IMR-90 (cell line): ENCODE measurements around the gene ALK. TPM values are rescaled to one million over a fixed set of nuclear protein-coding genes. Genes with fewer than 3 reads are reported as not detected.

Source experiments
- ATAC-seq: fragments of 200-7000 bp; cut with Tn5 transposase; 2 replicates; pipeline ENCODE4 v1.9.1; 2020; ENCODE audit warnings: low read depth, mild to moderate bottlenecking, moderate library complexity
- BruUV-seq: library from RNA; stranded (reverse); fragments of 400-500 nt; replicated peaks from 2 replicates; lab custom pipeline; 2021; lab: Mats Ljungman, UMichigan
- CTCF ChIA-PET: fragments of 300-600 bp; formaldehyde crosslinking; extraction: SDS; loops from one replicate; lab custom pipeline; 2021; ENCODE audit warnings: antibody characterized with exemption; lab: Yijun Ruan, JAX
- POLR2A ChIA-PET: fragments of 300-600 bp; sonication (Branson Sonifier 250); formaldehyde crosslinking; loops from one replicate; lab custom pipeline; 2022; ENCODE audit warnings: antibody characterized with exemption; ENCODE audit not compliant: unreplicated experiment; lab: Charles Lee
- DNase-seq: peaks from one replicate; pipeline ENCODE4 v3.0.0; 2013
- H2AFZ ChIP-seq: replicated peaks from 2 replicates; pipeline ENCODE3; 2013; ENCODE audit warnings: low read length, mild to moderate bottlenecking; ENCODE audit not compliant: poor library complexity
- H2AK5ac ChIP-seq: 2 replicates; pipeline ENCODE4 v1.6.1; 2013; ENCODE audit warnings: low read depth, low read length, inconsistent platforms
- H2AK9ac ChIP-seq: replicated peaks from 2 replicates; pipeline ENCODE3; 2013; ENCODE audit warnings: mild to moderate bottlenecking, low read depth, low read length, moderate library complexity; ENCODE audit not compliant: poor library complexity
- H2BK120ac ChIP-seq: 2 replicates; pipeline ENCODE4 v1.6.1; 2013; ENCODE audit warnings: low read depth, low read length, inconsistent platforms
- H2BK15ac ChIP-seq: 3 replicates; pipeline ENCODE4 v1.6.1; 2013; ENCODE audit warnings: low read depth, low read length, inconsistent platforms
- H2BK20ac ChIP-seq: 2 replicates; pipeline ENCODE4 v1.6.1; 2013; ENCODE audit warnings: low read depth, mild to moderate bottlenecking, inconsistent platforms, low read length, moderate library complexity
- H2BK5ac ChIP-seq: 2 replicates; pipeline ENCODE4 v1.6.1; 2013; ENCODE audit warnings: mild to moderate bottlenecking, low read depth, low read length, inconsistent platforms; ENCODE audit not compliant: poor library complexity, severe bottlenecking
- H3K14ac ChIP-seq: replicated peaks from 2 replicates; pipeline ENCODE4 v1.6.1; 2013; ENCODE audit warnings: low read depth, low read length, inconsistent platforms
- H3K18ac ChIP-seq: 2 replicates; pipeline ENCODE4 v1.6.1; 2013; ENCODE audit warnings: low read depth, low read length, control low read depth
- H3K23ac ChIP-seq: 2 replicates; pipeline ENCODE4 v1.6.1; 2013; ENCODE audit warnings: low read depth, low read length, inconsistent platforms
- H3K27ac ChIP-seq: 2 replicates; pipeline ENCODE4 v1.5.1; 2013; ENCODE audit warnings: mild to moderate bottlenecking, control low read depth, low read length; ENCODE audit not compliant: insufficient read depth
- H3K27me3 ChIP-seq: 2 replicates; pipeline ENCODE4 v1.6.1; 2013; ENCODE audit warnings: low read length; ENCODE audit not compliant: control insufficient read depth, insufficient read depth
- H3K36me3 ChIP-seq: 2 replicates; pipeline ENCODE4 v1.6.1; 2013; ENCODE audit warnings: low read length, mixed read lengths; ENCODE audit not compliant: control insufficient read depth, insufficient read depth
- H3K4ac ChIP-seq: 2 replicates; pipeline ENCODE4 v1.6.1; 2013; ENCODE audit warnings: low read depth, low read length, inconsistent platforms
- H3K4me1 ChIP-seq: 2 replicates; pipeline ENCODE4 v1.6.1; 2013; ENCODE audit warnings: low read length, mixed read lengths; ENCODE audit not compliant: control insufficient read depth, insufficient read depth
- H3K4me2 ChIP-seq: 2 replicates; pipeline ENCODE4 v1.6.1; 2013; ENCODE audit warnings: low read depth, mild to moderate bottlenecking, control low read depth, low read length, moderate library complexity
- H3K4me3 ChIP-seq: 2 replicates; pipeline ENCODE4 v1.5.1; 2013; ENCODE audit warnings: low read depth, mild to moderate bottlenecking, control low read depth, low read length, moderate library complexity; ENCODE audit not compliant: insufficient read depth
- H3K56ac ChIP-seq: 2 replicates; pipeline ENCODE4 v1.6.1; 2013; ENCODE audit warnings: low read length, inconsistent platforms; ENCODE audit not compliant: insufficient read depth; ENCODE audit errors: extremely low read depth
- H3K79me1 ChIP-seq, 2 experiments: 2 replicates each; pipeline ENCODE4 v1.6.1; 2013; ENCODE audit warnings: low read length in 2 of 2, inconsistent platforms in 1 of 2, low read depth in 1 of 2
- H3K9ac ChIP-seq: 2 replicates; pipeline ENCODE4 v1.6.1; 2013; ENCODE audit warnings: low read depth, low read length, control low read depth
- H3K9me1 ChIP-seq: 2 replicates; pipeline ENCODE4 v1.6.1; 2013; ENCODE audit warnings: low read length, inconsistent platforms; ENCODE audit not compliant: insufficient read depth
- H3K9me3 ChIP-seq: 2 replicates; pipeline ENCODE4 v1.6.1; 2013; ENCODE audit warnings: low read length; ENCODE audit not compliant: control insufficient read depth, insufficient read depth
- H4K20me1 ChIP-seq: 2 replicates; pipeline ENCODE4 v1.6.1; 2013; ENCODE audit warnings: low read length, inconsistent platforms; ENCODE audit not compliant: insufficient read depth
- H4K5ac ChIP-seq: 2 replicates; pipeline ENCODE4 v1.6.1; 2013; ENCODE audit warnings: mild to moderate bottlenecking, low read depth, low read length, control low read depth
- H4K8ac ChIP-seq, 2 experiments: 2 replicates each; pipeline ENCODE4 v1.6.1; 2013; ENCODE audit warnings: low read depth in 2 of 2, low read length in 2 of 2, control low read depth in 1 of 2, inconsistent platforms in 1 of 2
- H4K91ac ChIP-seq: 2 replicates; pipeline ENCODE4 v1.6.1; 2013; ENCODE audit warnings: low read depth, low read length, inconsistent platforms; ENCODE audit not compliant: insufficient read depth
- BHLHE40 ChIP-seq: fragments of 150-350 bp; IDR thresholded peaks from 2 replicates; pipeline ENCODE4 v1.6.1; 2016; ENCODE audit warnings: mild to moderate bottlenecking, low read depth, low read length
- CEBPB ChIP-seq: IDR thresholded peaks from 2 replicates; pipeline ENCODE4 v1.6.1; 2012; ENCODE audit warnings: low read depth, low read length, improper control_type of control experiment
- CHD1 ChIP-seq: IDR thresholded peaks from 2 replicates; pipeline ENCODE4 v1.6.1; 2012; ENCODE audit warnings: low read depth, low read length, improper control_type of control experiment
- CTCF ChIP-seq: conservative IDR thresholded peaks from 2 replicates; pipeline ENCODE4 v1.5.1; 2012; ENCODE audit warnings: mild to moderate bottlenecking, low read depth, low read length, improper control_type of control experiment
- ELK1 ChIP-seq: fragments of 150-350 bp; IDR thresholded peaks from 2 replicates; pipeline ENCODE4 v1.6.1; 2016; ENCODE audit warnings: low read depth, mild to moderate bottlenecking, low read length, moderate library complexity, borderline replicate concordance
- FOS ChIP-seq: fragments of 150-350 bp; IDR thresholded peaks from 2 replicates; pipeline ENCODE4 v1.6.1; 2016; ENCODE audit warnings: low read depth, low read length
- MAFK ChIP-seq: IDR thresholded peaks from 2 replicates; pipeline ENCODE4 v1.6.1; 2012; ENCODE audit warnings: low read depth, low read length, improper control_type of control experiment
- MAZ ChIP-seq: IDR thresholded peaks from 2 replicates; pipeline ENCODE4 v1.6.1; 2012; ENCODE audit warnings: low read depth, mild to moderate bottlenecking, low read length, improper control_type of control experiment, moderate library complexity, borderline replicate concordance
- MXI1 ChIP-seq: IDR thresholded peaks from 2 replicates; pipeline ENCODE4 v1.6.1; 2012; ENCODE audit warnings: low read depth, mild to moderate bottlenecking, low read length, moderate library complexity, borderline replicate concordance
- NFE2L2 ChIP-seq: fragments of 150-350 bp; IDR thresholded peaks from 2 replicates; pipeline ENCODE4 v1.6.1; 2016; ENCODE audit warnings: low read depth, mild to moderate bottlenecking, low read length
- POLR2A ChIP-seq: IDR thresholded peaks from 2 replicates; pipeline ENCODE4 v1.6.1; 2012; ENCODE audit warnings: mild to moderate bottlenecking, low read depth, low read length
- RAD21 ChIP-seq: IDR thresholded peaks from 2 replicates; pipeline ENCODE4 v1.6.1; 2012; ENCODE audit warnings: low read length, improper control_type of control experiment
- RCOR1 ChIP-seq: IDR thresholded peaks from 2 replicates; pipeline ENCODE4 v1.6.1; 2012; ENCODE audit warnings: mild to moderate bottlenecking, low read length, improper control_type of control experiment; ENCODE audit not compliant: insufficient replicate concordance
- RFX5 ChIP-seq: IDR thresholded peaks from 2 replicates; pipeline ENCODE4 v1.8.0; 2012; ENCODE audit warnings: low read depth, mild to moderate bottlenecking, low read length, moderate library complexity
- SMC3 ChIP-seq: fragments of 150-350 bp; IDR thresholded peaks from 2 replicates; pipeline ENCODE4 v1.6.1; 2016; ENCODE audit warnings: low read depth, mild to moderate bottlenecking, antibody characterized with exemption, low read length, moderate library complexity
- WGBS, 2 experiments: methylation state at CpG; one replicate each; pipeline versions ENCODE4 v1.1.5 to v1.1.7; 2013; ENCODE audit warnings: missing lambda C conversion rate in 2 of 2; ENCODE audit not compliant: insufficient read length in 1 of 2; ENCODE audit errors: extremely low coverage in 2 of 2; 5-methylcytosine and 5-hydroxymethylcytosine counted together
- dilution Hi-C: fragments of 300-500 bp; cut with HindIII; formaldehyde crosslinking; loops from one replicate; pipeline ENCODE4 v1.14.3; 2018; ENCODE audit warnings: low sequenced_read_pairs; ENCODE audit not compliant: unreplicated experiment
- in situ Hi-C: fragments of 300-500 bp; cut with MboI; formaldehyde crosslinking; loops from 3 replicates; pipeline ENCODE4 v1.14.3; 2019; ENCODE audit warnings: low sequenced_read_pairs, inconsistent platforms, mixed read lengths
- intact Hi-C: fragments of 100-400 bp; cut with micrococcal nuclease; formaldehyde crosslinking; loops from 2 replicates; pipeline ENCODE4 v1.10.0; 2022
- polyA plus RNA-seq, 3 experiments: library from polyadenylated mRNA; depleted of rRNA; stranded (reverse); fragments of >200 nt; gene quantifications; 2 replicates each; pipeline ENCODE4 v1.2.3, GENCODE V29; 2012; ENCODE audit warnings: low replicate concordance in 1 of 3
- total RNA-seq: library from RNA; depleted of rRNA; stranded (reverse); fragments of >200 nt; gene quantifications from 2 replicates; pipeline ENCODE4 v1.2.3, GENCODE V29; 2012
- TF ChIP-seq, protein P1 (sequence below): fragments of 150-350 bp; IDR thresholded peaks from 2 replicates; pipeline ENCODE4 v1.6.1; 2017; ENCODE audit warnings: mild to moderate bottlenecking, antibody characterized with exemption, low read length, low read depth

Gene ALK
- total and polyA plus RNA-seq, 2 of the 4 experiments (the other 2 are of a cell fraction) = not detected

- DNase-seq = no peak
- Histone ChIP-seq H3K14ac (no peak overlapping the region), H3K4ac (no peak overlapping the region), H3K27ac (no peak overlapping the region), H3K56ac (no peak overlapping the region), H2BK120ac (no peak overlapping the region), H3K18ac (no peak overlapping the region), H4K8ac (no peak overlapping the region), H2AK9ac (no peak overlapping the region), H3K9ac (no peak overlapping the region), H2BK20ac (no peak overlapping the region), H4K91ac (no peak overlapping the region), H3K23ac (no peak overlapping the region), H3K36me3 (no peaks in the 10 kb centered on the region), H4K5ac (no peak overlapping the region), H4K20me1 (no peaks in the 10 kb centered on the region), H3K9me3 (no peaks in the 10 kb centered on the region), H3K4me2 (no peak overlapping the region), H3K4me1 (no peaks in the 10 kb centered on the region), H3K9me1 (no peaks in the 10 kb centered on the region), H2BK5ac (no peak overlapping the region), H2AFZ (no peak overlapping the region), H3K4me3 (no peak overlapping the region), H3K27me3 (no peaks in the 10 kb centered on the region), H2BK15ac (no peak overlapping the region), H3K79me1 (no peaks in the 10 kb centered on the region), H2AK5ac (no peak overlapping the region)
- dilution Hi-C loops (no loop called here), in situ Hi-C loops (no loop called here), intact Hi-C loops (no loop called here)
- no peak for TF ChIP-seq POLR2A
- no peak for TF ChIP-seq ELK1
- no peak for TF ChIP-seq CHD1
- no peak for TF ChIP-seq BHLHE40
- no peak for TF ChIP-seq FOS
- no peak for TF ChIP-seq NFE2L2
- TF ChIP-seq MAZ = no peak
- no peak for TF ChIP-seq RCOR1
- TF ChIP-seq, protein P1, sequence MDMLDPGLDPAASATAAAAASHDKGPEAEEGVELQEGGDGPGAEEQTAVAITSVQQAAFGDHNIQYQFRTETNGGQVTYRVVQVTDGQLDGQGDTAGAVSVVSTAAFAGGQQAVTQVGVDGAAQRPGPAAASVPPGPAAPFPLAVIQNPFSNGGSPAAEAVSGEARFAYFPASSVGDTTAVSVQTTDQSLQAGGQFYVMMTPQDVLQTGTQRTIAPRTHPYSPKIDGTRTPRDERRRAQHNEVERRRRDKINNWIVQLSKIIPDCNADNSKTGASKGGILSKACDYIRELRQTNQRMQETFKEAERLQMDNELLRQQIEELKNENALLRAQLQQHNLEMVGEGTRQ = no peak
- TF ChIP-seq MXI1 = no peak
- TF ChIP-seq RAD21 = no peak
- no peak for TF ChIP-seq CTCF
- TF ChIP-seq CEBPB = no peak
- TF ChIP-seq MAFK = no peak
- no peak for TF ChIP-seq SMC3
- no peak for TF ChIP-seq RFX5
- CTCF ChIA-PET = no interaction called here
- POLR2A ChIA-PET = no interaction called here
- BruUV-seq = no TSS peak
- 10% methylated on average over 2 of the region's 5 CpGs; no CpG with 5 or more reads in 1 of the 2 experiments for WGBS, 2 experiments
- no peak for ATAC-seq
Measured at GRCh38 chr2:29946505-29946904, 25.1 kb upstream of the ALK start.
